GM21737 (cell line): Measurements from ENCODE around the gene PDE7B.
"Not testable (repeated sequence)": the region's sequence is repeated elsewhere in the genome, so short reads cannot be mapped to it uniquely, and the experiment has no call there.

Experiments
- ATAC-seq: cut with Tn5 transposase; IDR thresholded peaks from one replicate; pipeline ENCODE4 v1.9.1; 2021; ENCODE audit warnings: mild to moderate bottlenecking, moderate library complexity; ENCODE audit not compliant: unreplicated experiment

The PDE7B gene

DNA sequence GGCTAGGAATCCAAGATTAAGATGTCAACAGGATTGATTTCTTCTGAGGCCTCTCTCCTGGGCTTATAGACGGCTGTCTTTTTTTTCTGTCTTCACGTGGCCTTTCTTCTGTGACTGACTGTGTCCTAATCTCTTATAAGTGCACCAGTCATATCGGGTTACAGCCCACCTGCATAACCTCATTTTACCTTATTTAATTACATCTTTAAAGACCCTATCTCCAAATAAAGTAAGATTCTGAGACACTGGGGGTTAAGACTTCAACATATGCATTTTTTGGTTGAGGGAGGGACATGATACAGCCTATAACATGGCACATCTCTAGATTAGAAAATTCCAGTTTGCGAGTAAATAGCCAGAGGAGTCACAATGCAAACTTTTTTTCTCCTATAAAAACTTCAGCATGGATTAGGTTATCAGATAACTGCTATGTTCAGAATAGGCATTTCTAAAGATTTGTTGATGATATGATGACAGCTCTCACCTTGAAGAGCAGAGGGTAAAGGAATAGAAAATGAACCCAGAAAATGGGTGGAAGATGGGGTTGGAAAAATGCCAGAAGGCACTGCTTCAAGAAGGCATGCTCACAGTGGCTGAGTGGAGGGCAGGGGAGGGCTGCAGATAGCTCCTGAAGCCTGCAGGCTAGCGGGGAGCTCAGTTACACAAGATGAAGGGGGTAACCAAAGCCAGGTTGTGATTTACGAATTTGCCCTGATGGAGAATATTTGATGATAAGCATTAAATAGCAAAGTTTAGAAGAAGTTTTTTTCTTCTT, 8.7 kb upstream of the PDE7B start:
- ATAC-seq, result no peak

DNA sequence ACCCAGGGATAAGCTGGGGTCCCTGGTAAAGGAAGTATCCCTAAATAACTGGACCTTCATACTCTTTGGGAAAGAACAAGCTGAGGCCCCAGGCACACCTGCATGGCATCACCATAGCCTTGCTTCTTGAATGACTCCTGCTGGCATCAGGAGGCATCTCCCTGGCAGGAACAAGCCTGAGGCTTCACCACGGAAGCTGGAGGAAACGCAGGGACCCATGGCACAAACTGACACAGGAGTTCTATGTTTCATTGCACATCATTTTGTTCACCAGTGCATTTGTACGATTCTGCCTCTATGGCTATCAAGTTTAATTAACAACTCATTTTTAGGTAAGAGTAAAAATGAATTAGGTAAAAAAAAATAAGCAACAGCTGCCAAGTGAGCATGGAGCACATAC, 619 bp upstream of the PDE7B start:
- no peak for ATAC-seq

DNA sequence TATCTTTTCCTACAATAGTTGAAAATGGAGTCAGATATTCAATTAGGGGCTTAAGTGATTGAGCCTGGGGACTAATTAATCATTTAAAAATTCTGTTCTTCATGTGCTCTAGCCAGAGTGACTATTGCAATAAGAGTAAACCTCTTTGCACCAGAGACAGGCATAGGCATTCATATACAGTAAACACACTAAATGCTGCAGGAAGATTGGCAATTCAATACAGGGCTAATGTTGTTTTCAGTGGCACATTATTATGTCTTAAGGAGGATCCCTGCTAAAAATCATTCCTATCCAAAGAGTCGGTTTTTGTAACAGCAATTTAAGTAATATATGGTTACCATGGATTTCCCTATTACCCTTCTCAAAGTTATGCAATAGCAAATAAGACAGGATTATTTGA, 1.2 kb downstream of the PDE7B start:
- no peak for ATAC-seq

- ATAC-seq, result no peak
Measured at GRCh38 chr6:135853227-135853626, 1.7 kb downstream of the PDE7B start.

DNA sequence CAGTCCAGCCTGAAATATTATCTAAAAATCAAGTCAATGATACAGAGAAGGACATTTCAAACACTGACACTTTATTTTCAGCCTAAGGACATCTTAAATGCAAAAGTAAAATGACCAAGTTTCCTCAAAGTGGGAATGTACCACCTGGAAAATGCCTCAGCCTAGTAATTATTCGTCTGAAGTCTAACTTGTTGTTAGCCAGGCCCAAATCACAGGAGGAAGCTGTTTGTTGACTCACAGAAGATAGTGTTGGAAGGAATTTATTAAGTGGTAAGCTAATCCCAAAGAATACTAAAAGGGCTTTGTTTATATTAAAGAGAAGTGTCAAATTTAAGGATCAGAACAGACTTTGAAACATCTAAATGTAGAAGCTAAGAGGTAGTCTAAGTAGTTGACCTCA, 2.5 kb downstream of the PDE7B start:
- ATAC-seq, result no peak

DNA sequence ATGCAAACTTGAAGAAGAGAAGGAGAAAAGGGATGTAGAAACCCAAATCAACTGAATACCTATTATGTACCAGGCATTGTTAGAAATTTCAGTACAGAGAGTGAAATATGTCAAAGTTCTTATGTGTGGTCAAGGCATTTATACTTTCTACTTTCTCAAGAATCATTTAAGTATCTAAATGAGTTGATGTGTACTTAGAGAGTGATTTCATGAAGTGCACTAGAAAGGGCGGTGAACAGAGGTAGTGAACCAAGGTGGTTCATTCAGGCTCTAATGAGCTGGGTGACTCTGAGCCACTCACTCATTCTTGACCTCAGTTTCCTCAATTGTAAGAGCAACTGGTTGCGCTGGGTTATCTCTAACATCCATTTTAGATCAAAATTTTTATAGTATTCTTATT, 3.3 kb downstream of the PDE7B start:
- no peak for ATAC-seq

- ATAC-seq, result no peak
Measured at GRCh38 chr6:135858931-135859330, 7.4 kb downstream of the PDE7B start.

- ATAC-seq, result no peak
Measured at GRCh38 chr6:135860361-135860760, 8.9 kb downstream of the PDE7B start.

DNA sequence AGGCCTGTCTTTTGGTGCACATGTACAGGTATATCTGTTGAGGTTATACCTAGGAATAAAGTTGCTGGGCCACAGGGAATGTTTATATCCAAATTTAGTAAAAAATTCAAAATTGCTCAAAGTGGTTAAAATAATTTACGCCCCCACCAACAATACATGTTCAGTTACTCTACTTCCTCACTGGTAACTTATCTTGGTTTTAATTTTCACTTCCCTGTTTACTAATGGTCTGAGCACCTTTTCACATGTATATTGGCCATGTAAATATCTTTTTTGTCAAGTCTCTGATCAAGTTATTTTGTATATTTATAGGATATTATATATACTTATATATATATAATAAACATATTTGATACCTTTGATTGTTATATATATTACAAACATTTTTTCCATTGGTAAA, 9.7 kb downstream of the PDE7B start:
- peak; percentile 77 for ATAC-seq

- not testable (repeated sequence) for ATAC-seq
Measured at GRCh38 chr6:135864929-135865328, 13.4 kb downstream of the PDE7B start.

GRCh38 chr6:135866445-135867123, 15.1 kb downstream of the PDE7B start:
- no peak for ATAC-seq

DNA sequence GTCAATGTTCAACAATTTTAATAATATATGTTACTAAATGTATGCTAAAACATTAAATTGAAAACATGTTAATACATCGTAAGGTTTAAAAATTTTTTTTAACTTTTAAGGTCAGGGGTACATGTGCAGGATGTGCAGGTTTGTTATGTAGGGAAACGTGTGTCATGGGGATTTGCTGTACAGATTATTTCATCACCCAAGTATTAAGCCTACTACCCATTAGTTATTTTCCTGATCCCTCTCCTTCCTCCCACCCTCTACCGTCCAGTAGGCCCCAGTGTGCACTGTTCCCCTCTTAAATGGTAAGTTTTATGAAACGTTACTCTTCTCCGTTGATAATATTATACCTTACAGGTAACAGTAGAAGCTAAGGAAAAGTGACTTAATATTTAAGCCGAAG, 15.8 kb downstream of the PDE7B start:
- no peak for ATAC-seq

DNA sequence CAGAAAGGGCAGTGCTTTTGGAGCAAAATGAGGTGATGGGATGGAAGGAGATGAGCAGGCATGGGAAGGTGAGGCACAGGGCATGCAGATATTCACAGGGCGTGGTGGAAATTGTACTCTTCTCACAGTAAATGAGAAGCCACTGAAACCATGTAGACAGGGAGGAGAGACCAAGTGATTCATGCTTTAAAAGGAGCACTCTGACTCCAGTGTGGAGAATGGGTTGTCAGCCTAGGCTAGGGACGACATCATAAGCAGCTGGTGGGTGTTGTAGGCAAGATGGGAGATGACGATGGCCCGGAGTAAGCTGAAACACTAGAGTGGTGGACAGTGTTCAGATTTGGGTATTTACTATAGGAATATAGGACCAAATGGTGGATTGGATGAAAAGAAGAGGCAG, 18.4 kb downstream of the PDE7B start:
- ATAC-seq, result no peak

DNA sequence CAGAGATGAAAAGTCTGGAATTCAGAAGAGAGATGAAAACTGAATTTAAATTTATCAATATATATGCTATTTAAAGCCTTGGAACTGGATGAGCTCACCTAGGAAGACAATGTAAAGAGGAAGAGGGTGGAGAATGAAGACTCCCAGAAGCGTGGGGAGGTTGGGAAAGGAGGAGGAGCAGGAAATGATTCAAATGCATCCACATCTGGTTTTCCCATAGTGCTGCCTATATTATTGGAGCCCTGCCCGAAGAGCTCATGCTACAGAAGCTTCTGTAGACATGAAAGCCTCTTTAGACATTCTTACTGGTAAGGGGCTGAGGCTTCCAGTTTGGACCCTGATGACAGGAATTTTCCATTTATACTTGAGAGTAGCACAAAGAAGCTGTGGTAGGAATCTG, 19.2 kb downstream of the PDE7B start:
- ATAC-seq, result no peak

- no peak for ATAC-seq
Measured at GRCh38 chr6:135871296-135871695, 19.8 kb downstream of the PDE7B start.

GRCh38 chr6:135871878-135872277, 20.4 kb downstream of the PDE7B start:
- no peak for ATAC-seq

- ATAC-seq, result no peak
Measured at GRCh38 chr6:135875446-135875845, 23.9 kb downstream of the PDE7B start.

GRCh38 chr6:135876058-135876457, 24.6 kb downstream of the PDE7B start:
- no peak for ATAC-seq

DNA sequence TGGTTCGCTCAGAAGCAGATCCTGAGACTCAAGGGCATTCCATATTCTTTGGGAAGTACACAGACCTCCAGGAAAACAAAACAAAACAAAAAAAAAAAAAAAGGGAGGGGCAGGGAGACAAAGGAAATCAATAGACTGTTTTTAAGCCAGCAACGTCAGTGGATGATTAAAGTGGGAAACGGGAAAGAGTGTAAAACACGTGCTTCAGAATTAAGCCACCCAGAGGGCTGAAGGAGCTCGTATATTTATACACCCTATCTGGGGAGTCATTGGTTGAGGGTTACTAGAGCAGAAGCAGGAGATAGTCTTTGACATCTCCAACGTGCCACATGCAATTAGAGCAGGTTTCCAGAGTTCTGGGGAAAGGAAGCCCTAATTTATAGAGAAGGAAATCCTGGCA, 26.2 kb downstream of the PDE7B start:
- ATAC-seq, result no peak

GRCh38 chr6:135880066-135880972, 28.8 kb downstream of the PDE7B start:
- peak; percentile 94 for ATAC-seq

- no peak for ATAC-seq
Measured at GRCh38 chr6:135883045-135883444, 31.5 kb downstream of the PDE7B start.

GRCh38 chr6:135883536-135883935, 32.0 kb downstream of the PDE7B start:
- no peak for ATAC-seq
